Stimulated activated CD4-positive, alpha-beta T cell treated with anti-CD3 and anti-CD28 coated beads, Interleukin-1b, Interleukin-23, amount 100 ng/mL, for 24 hours (primary cell): Measurements from ENCODE around the gene CACNA2D3.
"Not testable (repeated sequence)": the region's sequence is repeated elsewhere in the genome, so short reads cannot be mapped to it uniquely, and the experiment has no call there.

Experiments
- DNase-seq, 4 experiments: peaks; one replicate each; pipeline ENCODE4 v3.0.0-alpha.2; 2020; ENCODE audit warnings: low read depth in 4 of 4, low spot score in 1 of 4

CACNA2D3 gene

GRCh38 chr3:54619531-54619930 is 497.2 kb downstream of the CACNA2D3 start:
- DNase-seq: no peak

- DNase-seq: no peak
Observed at GRCh38 chr3:54621184-54621583, 498.8 kb downstream of the CACNA2D3 start.

GRCh38 chr3:54622678-54623077 is 500.3 kb downstream of the CACNA2D3 start:
- no peak for DNase-seq

- no peak for DNase-seq
Observed at GRCh38 chr3:54625805-54626787, 503.7 kb downstream of the CACNA2D3 start.

GRCh38 chr3:54628888-54629441 is 506.6 kb downstream of the CACNA2D3 start:
- no peak for DNase-seq

GRCh38 chr3:54630101-54630623 is 507.8 kb downstream of the CACNA2D3 start:
- DNase-seq: no peak

GRCh38 chr3:54631001-54631400 is 508.6 kb downstream of the CACNA2D3 start:
- not testable (repeated sequence) for DNase-seq

GRCh38 chr3:54631516-54632325 is 509.4 kb downstream of the CACNA2D3 start:
- DNase-seq: no peak

GRCh38 chr3:54632326-54632665 is 509.9 kb downstream of the CACNA2D3 start:
- no peak for DNase-seq

GRCh38 chr3:54632834-54633233 is 510.5 kb downstream of the CACNA2D3 start:
- DNase-seq: no peak

GRCh38 chr3:54633444-54634121 is 511.2 kb downstream of the CACNA2D3 start:
- DNase-seq: no peak

GRCh38 chr3:54634122-54634469 is 511.7 kb downstream of the CACNA2D3 start:
- DNase-seq: no peak

- not testable (repeated sequence) for DNase-seq
Observed at GRCh38 chr3:54639790-54640372, 517.5 kb downstream of the CACNA2D3 start.

GRCh38 chr3:54641226-54642014 is 519.1 kb downstream of the CACNA2D3 start:
- no peak for DNase-seq

- no peak for DNase-seq
Observed at GRCh38 chr3:54642147-54642546, 519.8 kb downstream of the CACNA2D3 start.

- DNase-seq: no peak
Observed at GRCh38 chr3:54647721-54648120, 525.4 kb downstream of the CACNA2D3 start.

GRCh38 chr3:54649551-54649950 is 527.2 kb downstream of the CACNA2D3 start:
- no peak for DNase-seq

GRCh38 chr3:54653456-54654195 is 531.3 kb downstream of the CACNA2D3 start:
- no peak for DNase-seq

- DNase-seq: no peak
Observed at GRCh38 chr3:54654776-54655175, 532.4 kb downstream of the CACNA2D3 start.
